HG03342 (cell line): ENCODE measurements around the gene ELAVL1.
"Not testable (repeated sequence)": the region's sequence is repeated elsewhere in the genome, so short reads cannot be mapped to it uniquely, and the experiment has no call there.

Experiments
- ATAC-seq: cut with Tn5 transposase; IDR thresholded peaks from one replicate; pipeline ENCODE4 v1.9.1; 2021; ENCODE audit warnings: mild to moderate bottlenecking, moderate library complexity; ENCODE audit not compliant: unreplicated experiment

ELAVL1 gene

DNA sequence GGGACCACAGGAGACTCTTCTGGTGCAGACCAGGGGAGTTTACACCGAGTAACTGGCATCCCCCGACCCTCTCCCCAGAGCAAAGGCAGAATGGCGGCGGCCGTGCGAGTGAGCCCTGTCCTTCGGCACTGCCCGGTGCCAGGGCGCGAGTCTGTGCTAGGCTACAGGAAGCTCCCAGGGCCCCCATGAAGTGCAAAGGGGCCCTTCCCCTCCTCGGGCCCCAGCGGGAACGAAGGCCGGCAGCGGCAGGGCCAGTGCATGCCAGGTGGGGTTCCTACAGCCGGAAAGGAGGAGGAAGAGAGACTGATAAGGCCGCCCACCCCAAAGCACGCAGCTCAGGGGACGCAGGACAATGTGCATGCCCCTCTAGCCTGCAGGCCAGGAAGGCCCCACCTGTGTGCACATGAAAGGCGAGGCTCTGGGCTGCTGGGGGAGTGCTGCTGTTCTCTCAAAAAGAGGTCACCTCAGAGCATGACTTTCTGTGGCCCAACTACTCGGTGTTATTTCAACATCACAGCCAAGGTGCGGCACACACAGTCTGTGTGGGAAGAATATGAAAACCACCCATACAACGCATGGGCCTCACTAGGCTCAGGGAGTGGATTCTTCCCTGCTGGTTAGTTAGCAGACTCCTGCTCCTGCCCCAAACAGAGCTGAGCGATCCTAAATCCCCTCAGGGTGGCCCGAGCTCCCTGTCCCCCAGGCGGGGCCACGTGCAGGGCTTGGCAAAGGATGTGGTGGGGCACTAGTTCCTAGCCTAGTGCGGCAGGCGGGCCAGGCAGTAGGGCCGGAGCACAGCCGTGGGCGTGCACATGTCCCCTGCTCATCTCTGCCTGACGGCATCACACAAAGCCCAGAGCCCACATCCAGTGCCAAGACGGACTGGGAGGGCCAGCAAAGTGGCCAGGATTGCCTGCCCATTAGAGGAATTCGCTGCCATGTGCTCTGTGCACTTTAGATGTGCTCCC is 33.6 kb downstream of the ELAVL1 start:
- no peak for ATAC-seq

GRCh38 chr19:7970716-7971448 is 34.6 kb downstream of the ELAVL1 start:
- no peak for ATAC-seq

DNA sequence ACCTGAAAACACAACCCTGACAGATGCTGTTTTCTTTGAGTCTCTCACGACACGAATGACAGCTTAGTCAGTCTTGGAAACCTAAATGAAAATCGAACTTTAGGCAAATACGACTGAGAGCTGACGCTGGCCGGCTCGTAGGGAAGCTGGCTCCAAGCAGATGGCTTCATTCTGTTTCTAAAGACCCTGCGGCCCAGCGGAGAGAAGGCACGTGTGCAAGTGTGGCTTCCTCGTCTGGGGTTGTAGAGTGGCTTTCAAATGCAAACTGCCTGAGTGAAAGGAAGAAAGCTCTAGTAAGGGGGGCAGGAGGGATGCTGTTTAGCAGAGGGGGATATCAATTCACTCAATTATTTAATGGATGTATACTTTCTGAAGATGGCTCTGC is 35.9 kb downstream of the ELAVL1 start:
- no peak for ATAC-seq

DNA sequence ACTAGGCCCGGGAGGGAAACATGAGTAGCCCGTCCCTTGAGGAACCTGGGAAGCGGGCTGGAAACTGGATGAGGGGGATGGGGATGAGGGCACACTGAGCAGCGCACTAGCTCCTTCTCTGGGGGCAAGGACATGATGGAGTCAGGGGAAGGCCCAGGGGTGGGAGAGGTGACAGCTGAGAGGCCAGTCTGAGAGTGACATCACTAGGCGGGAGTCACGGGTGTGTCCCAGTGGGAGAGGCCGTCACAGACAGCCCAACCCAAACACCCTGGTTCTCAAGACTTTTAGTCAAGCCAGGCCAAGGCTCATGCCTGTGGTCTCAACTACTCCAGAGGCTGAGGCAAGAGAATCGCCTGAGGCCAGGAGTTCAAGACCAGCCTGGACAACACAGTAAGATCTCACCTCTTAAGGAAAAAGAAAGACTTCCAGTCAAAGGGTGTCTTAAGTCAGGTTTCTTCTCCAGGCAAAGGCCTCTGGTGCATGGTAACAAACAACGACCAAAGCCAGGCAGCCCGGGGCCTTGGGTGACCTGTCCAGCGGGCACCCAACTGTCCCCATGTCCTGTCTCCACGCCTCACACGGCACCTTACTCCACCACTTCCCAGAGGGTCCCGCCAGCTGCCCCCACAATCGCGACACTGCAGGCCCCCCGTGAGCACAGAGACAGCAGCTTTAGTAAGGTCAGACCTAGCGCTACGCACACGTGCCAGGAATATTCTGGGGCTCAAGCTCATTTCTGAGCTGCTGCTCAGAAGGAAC is 36.5 kb downstream of the ELAVL1 start:
- ATAC-seq = no peak

- no peak for ATAC-seq
Measured at GRCh38 chr19:7968008-7968795, 37.2 kb downstream of the ELAVL1 start.

DNA sequence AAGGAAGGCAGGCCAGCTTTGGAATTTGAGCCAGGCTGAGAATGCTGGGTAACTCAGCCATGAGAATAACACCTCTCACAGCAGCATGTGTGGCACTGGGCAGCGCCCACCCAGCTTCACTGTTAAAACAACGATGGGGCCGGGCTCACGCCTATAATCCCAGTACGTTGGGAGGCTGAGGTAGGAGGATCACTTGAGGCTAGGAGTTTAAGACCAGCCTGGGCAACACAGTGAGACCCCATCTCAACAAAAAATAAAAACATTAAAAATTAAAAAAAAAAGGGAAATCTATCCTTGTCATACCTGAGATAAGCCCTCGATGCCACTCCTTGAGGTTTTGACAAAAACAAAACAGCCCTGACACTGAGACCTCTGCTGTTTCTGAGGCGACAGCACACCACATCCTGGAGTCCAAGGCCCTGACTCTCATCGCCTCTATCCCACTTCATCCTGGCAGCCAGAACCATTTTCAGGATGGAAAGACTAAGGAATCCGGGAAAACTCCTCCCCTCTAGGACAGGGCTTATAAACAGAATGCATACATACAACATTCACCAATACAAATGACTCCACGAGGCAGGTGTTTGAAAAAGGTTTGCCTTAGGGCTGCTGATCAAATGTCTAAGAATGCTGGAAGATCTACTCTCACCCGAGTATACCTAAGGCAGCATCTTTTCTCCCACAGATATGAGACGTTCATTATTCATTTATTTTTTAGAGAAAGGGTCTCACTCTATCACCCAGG is 39.3 kb downstream of the ELAVL1 start:
- no peak for ATAC-seq

DNA sequence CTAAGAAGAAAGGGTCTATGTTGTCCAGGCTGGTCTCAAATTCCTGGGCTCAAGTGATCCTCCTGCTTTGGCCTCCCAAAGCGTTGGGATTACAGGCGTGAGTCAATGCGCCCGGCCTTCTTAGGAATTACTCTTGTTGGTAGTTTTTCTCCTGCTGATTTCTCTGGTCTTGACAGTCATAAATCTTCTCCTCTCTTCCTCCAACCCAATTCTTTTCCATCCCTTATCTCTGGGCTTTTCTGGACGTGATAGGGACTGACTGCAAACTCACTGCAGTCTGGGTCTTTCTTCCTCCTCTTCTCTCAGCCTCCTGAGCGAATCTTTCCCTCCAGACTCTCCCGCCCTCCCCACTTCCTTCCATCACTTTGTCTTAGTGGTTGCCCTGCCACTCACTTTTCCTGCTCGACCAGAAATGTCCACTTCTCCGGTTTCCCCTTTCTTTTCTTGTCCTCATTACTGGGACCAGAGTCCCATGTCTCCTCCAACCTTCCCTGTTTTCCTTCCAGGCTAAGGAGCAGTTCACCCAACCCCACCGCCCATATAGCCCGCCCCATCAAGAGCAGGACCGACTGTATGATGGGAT is 40.1 kb downstream of the ELAVL1 start:
- ATAC-seq = no peak

GRCh38 chr19:7963566-7963965 is 41.9 kb downstream of the ELAVL1 start:
- no peak for ATAC-seq

- ATAC-seq = no peak
Measured at GRCh38 chr19:7962644-7963268, 42.7 kb downstream of the ELAVL1 start.

GRCh38 chr19:7961920-7962626 is 43.4 kb downstream of the ELAVL1 start:
- no peak for ATAC-seq

- ATAC-seq = not testable (repeated sequence)
Measured at GRCh38 chr19:7961082-7961481, 44.4 kb downstream of the ELAVL1 start.

GRCh38 chr19:7959211-7959610 is 46.2 kb downstream of the ELAVL1 start:
- ATAC-seq = no peak

DNA sequence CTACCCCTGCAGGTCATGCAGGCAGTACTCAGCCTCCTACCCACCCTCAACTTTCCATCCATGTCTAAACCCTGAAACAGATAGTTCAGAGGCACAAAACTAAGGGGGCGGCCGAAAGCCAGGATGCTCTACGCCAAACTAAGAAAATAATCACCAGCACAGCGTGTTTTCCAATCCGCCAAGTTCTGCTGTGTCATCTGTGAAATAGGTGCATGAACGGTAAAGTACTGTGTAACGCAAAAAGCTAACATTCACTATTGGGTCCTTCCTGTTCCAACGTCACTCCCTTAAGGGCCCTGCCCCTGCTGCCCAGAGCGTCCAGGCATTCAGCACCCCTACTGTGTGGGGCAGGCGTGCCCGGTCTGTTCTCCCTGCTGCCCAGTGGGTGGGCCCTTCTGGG is 49.7 kb downstream of the ELAVL1 start:
- ATAC-seq = no peak

DNA sequence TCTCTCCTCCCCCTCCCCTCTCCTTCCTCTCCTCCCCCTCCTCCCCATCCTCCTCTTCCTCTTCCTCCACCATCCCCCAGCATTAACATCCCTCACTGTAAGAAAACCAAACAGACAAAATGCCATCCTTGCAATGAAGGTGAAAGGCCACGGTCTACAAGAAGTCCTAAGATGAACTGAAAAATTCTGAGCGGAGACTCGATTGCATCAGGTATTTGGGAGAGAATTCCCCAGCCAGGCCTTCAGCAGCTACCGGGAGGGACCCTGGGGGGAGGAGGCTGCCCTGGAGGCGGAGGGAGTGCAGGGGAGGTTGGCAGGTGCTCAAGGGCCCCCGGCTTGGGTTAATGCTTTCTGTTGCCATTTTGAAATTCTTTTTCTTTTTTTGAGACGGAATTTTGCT is 51.9 kb downstream of the ELAVL1 start:
- no peak for ATAC-seq

GRCh38 chr19:7953060-7953459 is 52.4 kb downstream of the ELAVL1 start:
- ATAC-seq = no peak

DNA sequence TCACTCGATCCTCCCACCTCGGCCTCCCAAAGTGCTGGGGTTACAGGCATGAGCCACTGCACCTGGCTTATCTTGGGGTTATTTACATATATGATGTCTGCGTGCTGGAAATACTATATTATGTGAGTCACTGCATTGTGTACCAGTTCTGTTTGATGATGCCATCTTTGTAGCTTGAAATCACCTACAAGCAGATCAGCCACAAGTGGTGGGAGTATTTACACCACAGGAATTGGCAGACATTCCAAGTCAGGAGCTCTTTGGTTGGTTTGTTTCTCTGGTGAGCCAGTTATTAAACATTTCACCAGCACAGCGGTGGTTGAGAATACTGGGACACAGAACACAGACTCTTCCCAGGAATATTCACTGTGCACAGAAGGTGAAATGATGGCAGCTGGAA is 57.5 kb downstream of the ELAVL1 start:
- no peak for ATAC-seq

GRCh38 chr19:7944177-7944761 is 61.2 kb downstream of the ELAVL1 start:
- ATAC-seq = peak; percentile 22
